NCI-H69 (cell line): Measurements from ENCODE around the gene CFHR2.
A peak's percentile ranks its signal among the peaks of the same experiment; 100 is the strongest.
"Not testable (repeated sequence)": the region's sequence is repeated elsewhere in the genome, so short reads cannot be mapped to it uniquely, and the experiment has no call there.

ENCODE experiments used
- DNase-seq: peaks from one replicate; lab custom pipeline; 2025; lab: John Stamatoyannopoulos, UW

Gene CFHR2

GRCh38 chr1:196943568-196943967 lies at the start of gene CFHR2:
CFHR2 (plus strand) TSS chr1:196943738; CDS start chr1:196943881, 143 bp downstream.
- not testable (repeated sequence) for DNase-seq

GRCh38 chr1:196896355-196896754 lies 47.2 kb upstream of the CFHR2 start:
- DNase-seq: peak; percentile 72

GRCh38 chr1:196897158-196897828 lies 46.2 kb upstream of the CFHR2 start:
- peak; percentile 79 for DNase-seq

- DNase-seq: peak; percentile 13
Observed at GRCh38 chr1:196902344-196902743, 41.2 kb upstream of the CFHR2 start.

- peak; percentile 54 for DNase-seq
Observed at GRCh38 chr1:196910215-196910614, 33.3 kb upstream of the CFHR2 start.

GRCh38 chr1:196912283-196912682 lies 31.3 kb upstream of the CFHR2 start:
- DNase-seq: not testable (repeated sequence)

- DNase-seq: not testable (repeated sequence)
Observed at GRCh38 chr1:196926839-196927238, 16.7 kb upstream of the CFHR2 start.

GRCh38 chr1:196932853-196933252 lies 10.7 kb upstream of the CFHR2 start:
- not testable (repeated sequence) for DNase-seq

GRCh38 chr1:196933531-196934189 lies 9.9 kb upstream of the CFHR2 start:
- DNase-seq: no peak

- peak; percentile 43 for DNase-seq
Observed at GRCh38 chr1:196941474-196941873, 2.1 kb upstream of the CFHR2 start.

GRCh38 chr1:196951711-196952394 lies 8.3 kb downstream of the CFHR2 start:
- DNase-seq: no peak

- no peak for DNase-seq
Observed at GRCh38 chr1:196954778-196955177, 11.2 kb downstream of the CFHR2 start.

GRCh38 chr1:196955926-196956325 lies 12.4 kb downstream of the CFHR2 start:
- DNase-seq: no peak

GRCh38 chr1:196960854-196961253 lies 17.3 kb downstream of the CFHR2 start:
- no peak for DNase-seq

- no peak for DNase-seq
Observed at GRCh38 chr1:196970182-196970581, 26.6 kb downstream of the CFHR2 start.

GRCh38 chr1:196976278-196976677 lies 32.7 kb downstream of the CFHR2 start:
- DNase-seq: no peak

- peak; percentile 55 for DNase-seq
Observed at GRCh38 chr1:196977278-196977677, 33.7 kb downstream of the CFHR2 start, which contains the start of gene CFHR5. CFHR5 (plus strand) TSS chr1:196977556; CDS start chr1:196977665, 109 bp downstream.

GRCh38 chr1:196980859-196981258 lies 37.3 kb downstream of the CFHR2 start:
- no peak for DNase-seq

- not testable (repeated sequence) for DNase-seq
Observed at GRCh38 chr1:196982247-196982646, 38.7 kb downstream of the CFHR2 start.

GRCh38 chr1:196991919-196992651 lies 48.5 kb downstream of the CFHR2 start:
- peak; percentile 98 for DNase-seq

GRCh38 chr1:196993916-196994315 lies 50.4 kb downstream of the CFHR2 start:
- no peak for DNase-seq

- DNase-seq: peak; percentile 26
Observed at GRCh38 chr1:196997423-196997822, 53.9 kb downstream of the CFHR2 start.
